SW 1271 (cell line): ENCODE measurements around the gene MGME1.

Source experiments
- DNase-seq, 2 experiments: peaks; one replicate each; lab custom pipeline; 2025; lab: John Stamatoyannopoulos, UW

The MGME1 gene

GRCh38 chr20:17968366-17969277 is at the start of gene MGME1, which contains the start of gene SNX5:
TSS of gene MGME1 (plus strand) at chr20:17969018. CDS start at chr20:17969860, 842 bp downstream.
TSS of gene SNX5 (minus strand) at chr20:17968794. CDS start at chr20:17968425, 369 bp downstream.
- DNase-seq, result peak; percentile 99

GRCh38 chr20:17919149-17919548 is 49.7 kb upstream of the MGME1 start:
- no peak for DNase-seq

GRCh38 chr20:17921774-17922173 is 47.0 kb upstream of the MGME1 start:
- no peak for DNase-seq

GRCh38 chr20:17925141-17925939 is 43.5 kb upstream of the MGME1 start:
- DNase-seq, result no peak

GRCh38 chr20:17925940-17926300 is 42.9 kb upstream of the MGME1 start:
- DNase-seq, result no peak

GRCh38 chr20:17928211-17928611 is 40.6 kb upstream of the MGME1 start:
- DNase-seq, result no peak

GRCh38 chr20:17928633-17929311 is 40.0 kb upstream of the MGME1 start:
- no peak for DNase-seq

GRCh38 chr20:17931513-17931912 is 37.3 kb upstream of the MGME1 start:
- DNase-seq, result no peak

- no peak for DNase-seq
Measured at GRCh38 chr20:17932396-17932795, 36.4 kb upstream of the MGME1 start.

- no peak for DNase-seq
Measured at GRCh38 chr20:17933121-17933520, 35.7 kb upstream of the MGME1 start.

GRCh38 chr20:17933711-17934110 is 35.1 kb upstream of the MGME1 start:
- DNase-seq, result no peak

GRCh38 chr20:17934141-17934862 is 34.5 kb upstream of the MGME1 start:
- DNase-seq, result no peak

GRCh38 chr20:17935186-17935585 is 33.6 kb upstream of the MGME1 start:
- no peak for DNase-seq

GRCh38 chr20:17935761-17936160 is 33.1 kb upstream of the MGME1 start:
- DNase-seq, result no peak

- no peak for DNase-seq
Measured at GRCh38 chr20:17936286-17936760, 32.5 kb upstream of the MGME1 start.

GRCh38 chr20:17936761-17937732 is 31.8 kb upstream of the MGME1 start:
- DNase-seq, result no peak

- DNase-seq, result peak in 1 of 2 experiments; percentile 68
Measured at GRCh38 chr20:17938871-17939619, 29.8 kb upstream of the MGME1 start.

GRCh38 chr20:17939622-17940223 is 29.1 kb upstream of the MGME1 start:
- no peak for DNase-seq
